ENCODE data around the gene FOXN3. TPM values are rescaled to one million over a fixed set of nuclear protein-coding genes. Genes with fewer than 3 reads are reported as not detected.

The FOXN3 gene
- total RNA-seq, 4 donors from 2014 or later, result 99.6 to 172 (median 103) TPM

DNA sequence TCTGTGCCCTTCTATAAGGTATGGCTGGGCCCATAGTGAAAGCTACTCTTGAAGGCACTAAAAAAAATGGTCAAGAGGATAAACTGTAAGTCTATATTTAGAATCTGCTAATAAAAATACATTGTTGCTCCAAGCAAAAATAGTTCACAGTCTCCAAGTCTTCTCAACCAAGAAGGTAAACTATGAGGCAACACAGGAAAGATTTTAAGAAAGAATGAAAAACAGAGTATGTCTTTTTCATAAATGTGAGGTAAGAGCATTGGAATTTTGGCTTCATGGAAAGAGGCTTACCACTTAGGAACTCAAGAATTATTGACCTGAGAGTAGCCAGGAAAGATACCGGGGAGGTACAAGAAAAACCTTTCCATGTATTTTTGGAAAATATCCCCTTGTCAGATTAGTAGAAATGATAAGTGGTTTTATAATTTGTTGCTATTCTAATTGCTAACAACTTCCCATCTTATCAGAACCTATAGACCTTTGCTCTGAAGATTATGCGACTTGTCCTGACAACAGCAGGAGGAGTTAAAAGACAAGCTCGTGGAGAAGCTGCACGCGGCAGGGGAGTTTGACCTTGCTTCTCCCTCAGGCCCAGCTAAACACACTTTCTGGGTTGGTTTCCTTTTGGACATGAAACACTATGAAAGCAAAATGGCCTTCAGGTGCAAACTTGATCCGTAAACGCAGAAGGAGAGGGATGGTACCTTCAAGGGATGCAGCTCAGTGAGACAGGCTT is 238.1 kb downstream of the FOXN3 start:
- DNase-seq (no peak), ATAC-seq (no peak)
- intact Hi-C loops (cut with DNase I; ENCODE audit: low total_unique reads) (loop anchor here (2.0 to 10.0 kb wide), 3 partner anchors 60 to 736 kb away; no protein-coding TSS in a partner anchor), in situ Hi-C loops (cut with MboI; ENCODE audit: low sequenced_read_pairs in 4 of 4) (loop anchor here in 3 of 4 donors (5.0 to 10.0 kb wide), 5 partner anchors 56 to 736 kb away; partner anchors contain the start of gene FOXN3 (in 1 of the 3))
- Histone ChIP-seq H3K27ac (no peak overlapping the region), H3K9me3 (no peaks in the 10 kb centered on the region), H3K27me3 (no peaks in the 10 kb centered on the region), H3K36me3 (no peaks in the 10 kb centered on the region), H3K4me1 (peaks cover 32 to 46% of the 10 kb centered on the region in 2 donors), H3K4me3 (no peak overlapping the region)
- TF ChIP-seq, protein P1, sequence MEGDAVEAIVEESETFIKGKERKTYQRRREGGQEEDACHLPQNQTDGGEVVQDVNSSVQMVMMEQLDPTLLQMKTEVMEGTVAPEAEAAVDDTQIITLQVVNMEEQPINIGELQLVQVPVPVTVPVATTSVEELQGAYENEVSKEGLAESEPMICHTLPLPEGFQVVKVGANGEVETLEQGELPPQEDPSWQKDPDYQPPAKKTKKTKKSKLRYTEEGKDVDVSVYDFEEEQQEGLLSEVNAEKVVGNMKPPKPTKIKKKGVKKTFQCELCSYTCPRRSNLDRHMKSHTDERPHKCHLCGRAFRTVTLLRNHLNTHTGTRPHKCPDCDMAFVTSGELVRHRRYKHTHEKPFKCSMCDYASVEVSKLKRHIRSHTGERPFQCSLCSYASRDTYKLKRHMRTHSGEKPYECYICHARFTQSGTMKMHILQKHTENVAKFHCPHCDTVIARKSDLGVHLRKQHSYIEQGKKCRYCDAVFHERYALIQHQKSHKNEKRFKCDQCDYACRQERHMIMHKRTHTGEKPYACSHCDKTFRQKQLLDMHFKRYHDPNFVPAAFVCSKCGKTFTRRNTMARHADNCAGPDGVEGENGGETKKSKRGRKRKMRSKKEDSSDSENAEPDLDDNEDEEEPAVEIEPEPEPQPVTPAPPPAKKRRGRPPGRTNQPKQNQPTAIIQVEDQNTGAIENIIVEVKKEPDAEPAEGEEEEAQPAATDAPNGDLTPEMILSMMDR (IDR thresholded peaks at IDR 0.05 in 4 of 5, conservative IDR thresholded peaks at IDR 0.05 in 1 of 5), result no peak
- TF ChIP-seq POLR2A (IDR thresholded peaks at IDR 0.05), result no peak

DNA sequence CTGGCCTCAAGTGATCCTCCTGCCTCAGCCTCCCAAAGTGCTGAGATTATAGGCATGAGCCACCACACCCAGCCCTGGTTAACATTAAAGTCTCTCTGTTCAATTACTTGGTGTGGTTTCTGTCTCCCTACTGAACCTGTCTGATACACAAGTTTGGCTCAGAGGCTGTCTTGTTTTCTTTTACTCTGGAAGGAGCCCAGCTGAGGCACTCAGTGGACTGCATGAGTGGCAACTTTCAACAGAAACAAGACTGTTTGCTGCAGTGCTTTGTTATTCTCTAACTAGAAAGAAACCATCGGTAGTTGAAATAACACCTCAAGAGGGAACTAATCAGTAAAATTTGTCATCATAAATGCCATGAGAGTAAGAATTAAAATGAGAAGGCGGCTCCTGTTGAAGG is 238.7 kb downstream of the FOXN3 start:
- Histone ChIP-seq H3K9me3 (no peaks in the 10 kb centered on the region), H3K27ac (no peak overlapping the region), H3K27me3 (no peaks in the 10 kb centered on the region), H3K4me1 (peaks cover 28 to 40% of the 10 kb centered on the region in 2 donors), H3K4me3 (no peak overlapping the region), H3K36me3 (no peaks in the 10 kb centered on the region)
- TF ChIP-seq, protein P1 (IDR thresholded peaks at IDR 0.05 in 4 of 5, conservative IDR thresholded peaks at IDR 0.05 in 1 of 5), result no peak
- TF ChIP-seq POLR2A (IDR thresholded peaks at IDR 0.05), result no peak
- intact Hi-C loops (cut with DNase I; ENCODE audit: low total_unique reads), result loop anchor here (2.0 to 10.0 kb wide), 3 partner anchors 60 to 736 kb away; no protein-coding TSS in a partner anchor
- DNase-seq (no peak), ATAC-seq (no peak)
- in situ Hi-C loops (cut with MboI; ENCODE audit: low sequenced_read_pairs in 4 of 4), result loop anchor here in 3 of 4 donors (5.0 to 10.0 kb wide), 5 partner anchors 56 to 736 kb away; partner anchors contain the start of gene FOXN3 (in 1 of the 3)

DNA sequence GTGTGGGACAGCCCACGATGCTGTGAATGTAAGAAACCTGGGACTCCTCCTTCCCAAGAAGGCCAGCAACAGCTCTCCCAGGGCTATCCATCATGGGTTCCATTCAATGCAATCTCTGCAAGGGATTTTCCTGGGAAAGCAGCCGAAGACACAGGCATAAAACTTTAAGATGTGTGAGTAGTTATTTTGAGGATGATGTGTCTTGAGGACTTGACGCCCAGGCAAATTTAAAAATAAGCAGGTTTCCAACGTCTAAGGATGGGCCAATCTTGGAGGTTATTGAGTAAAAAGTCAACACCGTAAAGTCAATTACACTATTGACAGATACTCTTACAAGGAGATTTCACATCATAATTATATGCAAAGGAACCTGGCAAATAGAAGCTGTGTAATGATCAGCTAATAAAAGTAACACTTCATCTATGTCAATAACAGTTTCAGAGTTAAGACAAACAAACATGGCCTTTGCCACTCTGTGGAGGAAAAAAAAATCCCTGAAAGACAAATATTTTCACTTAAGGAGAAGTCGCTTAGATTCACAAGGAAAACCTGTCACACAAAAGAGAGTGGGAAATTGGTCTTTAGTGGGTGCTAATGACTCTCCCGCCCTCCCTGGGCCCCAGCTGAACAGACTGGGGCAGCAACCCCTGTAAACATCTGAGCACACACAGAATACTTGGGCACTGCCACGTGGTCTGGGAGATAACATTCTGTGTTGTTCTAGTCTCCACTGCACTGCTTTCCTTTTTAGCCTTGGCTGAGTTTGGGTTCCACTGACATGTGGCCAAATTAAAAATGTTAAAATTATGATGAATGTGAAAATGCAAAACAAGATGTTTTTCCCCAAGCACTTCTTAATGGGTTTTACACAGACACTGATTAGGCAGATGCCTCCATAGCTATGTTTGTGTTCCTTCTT is 240.9 kb downstream of the FOXN3 start:
- H3K4me1 ChIP-seq, result peaks cover 28 to 38% of the 10 kb centered on the region in 2 donors
- in situ Hi-C loops (cut with MboI; ENCODE audit: low sequenced_read_pairs in 4 of 4), result loop anchor here in 3 of 4 donors (5.0 to 10.0 kb wide), 5 partner anchors 59 to 739 kb away; partner anchors contain the start of gene FOXN3 (in 1 of the 3)
- H3K4me3 ChIP-seq, result no peak overlapping the region

DNA sequence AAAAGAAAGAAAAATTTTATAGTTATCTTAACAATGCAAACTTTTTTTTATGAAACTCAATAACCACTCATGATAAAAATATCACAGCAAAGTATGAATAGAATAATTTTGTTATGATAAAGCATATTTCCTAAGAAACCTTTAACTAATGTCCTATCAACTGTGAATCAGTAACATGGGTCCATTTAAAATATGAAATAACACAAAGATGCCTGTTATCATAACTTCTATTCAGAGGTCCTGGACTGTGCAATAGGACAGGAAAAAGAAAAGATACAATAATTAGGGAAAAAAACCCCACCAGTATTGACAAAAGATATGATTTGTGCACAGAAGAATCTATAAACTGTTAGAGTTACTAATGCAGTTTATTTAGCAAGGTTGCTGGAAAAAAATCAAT is 245.4 kb downstream of the FOXN3 start:
- no peak for DNase-seq

More for the DNA sequence above, 240.9 kb downstream of the FOXN3 start:
- Histone ChIP-seq H3K27ac (no peak overlapping the region), H3K9me3 (no peaks in the 10 kb centered on the region), H3K36me3 (no peaks in the 10 kb centered on the region), H3K27me3 (no peaks in the 10 kb centered on the region)
- intact Hi-C loops (cut with DNase I; ENCODE audit: low total_unique reads), result loop anchor here (10.0 kb wide), 1 partner anchor 739 kb away; no protein-coding TSS in a partner anchor
- DNase-seq (no peak), ATAC-seq (no peak)
- TF ChIP-seq POLR2A (IDR thresholded peaks at IDR 0.05), result no peak
- TF ChIP-seq, protein P1 (IDR thresholded peaks at IDR 0.05 in 4 of 5, conservative IDR thresholded peaks at IDR 0.05 in 1 of 5), result no peak

More for the DNA sequence above, 245.4 kb downstream of the FOXN3 start:
- no peak overlapping the region for H3K4me3 ChIP-seq
- no peaks in the 10 kb centered on the region for H3K9me3 ChIP-seq
- in situ Hi-C loops (cut with MboI; ENCODE audit: low sequenced_read_pairs in 4 of 4), result loop anchor here in 3 of 4 donors (10.0 to 25.0 kb wide), 5 partner anchors 63 to 743 kb away; partner anchors contain the start of gene FOXN3 (in 1 of the 3)
- no peaks in the 10 kb centered on the region for H3K36me3 ChIP-seq
- intact Hi-C loops (cut with DNase I; ENCODE audit: low total_unique reads), result loop anchor here (10.0 kb wide), 1 partner anchor 743 kb away; no protein-coding TSS in a partner anchor
- no peak overlapping the region for H3K27ac ChIP-seq
- H3K27me3 ChIP-seq, result no peaks in the 10 kb centered on the region
- H3K4me1 ChIP-seq, result peaks cover 20 to 23% of the 10 kb centered on the region in 2 donors
- no peak for ATAC-seq
- no peak for TF ChIP-seq POLR2A (IDR thresholded peaks at IDR 0.05)
- TF ChIP-seq, protein P1 (IDR thresholded peaks at IDR 0.05 in 4 of 5, conservative IDR thresholded peaks at IDR 0.05 in 1 of 5), result no peak

Measured in gastrocnemius medialis (tissue), 4 donors.